ENCODE data around the gene NCAM1.

DNA sequence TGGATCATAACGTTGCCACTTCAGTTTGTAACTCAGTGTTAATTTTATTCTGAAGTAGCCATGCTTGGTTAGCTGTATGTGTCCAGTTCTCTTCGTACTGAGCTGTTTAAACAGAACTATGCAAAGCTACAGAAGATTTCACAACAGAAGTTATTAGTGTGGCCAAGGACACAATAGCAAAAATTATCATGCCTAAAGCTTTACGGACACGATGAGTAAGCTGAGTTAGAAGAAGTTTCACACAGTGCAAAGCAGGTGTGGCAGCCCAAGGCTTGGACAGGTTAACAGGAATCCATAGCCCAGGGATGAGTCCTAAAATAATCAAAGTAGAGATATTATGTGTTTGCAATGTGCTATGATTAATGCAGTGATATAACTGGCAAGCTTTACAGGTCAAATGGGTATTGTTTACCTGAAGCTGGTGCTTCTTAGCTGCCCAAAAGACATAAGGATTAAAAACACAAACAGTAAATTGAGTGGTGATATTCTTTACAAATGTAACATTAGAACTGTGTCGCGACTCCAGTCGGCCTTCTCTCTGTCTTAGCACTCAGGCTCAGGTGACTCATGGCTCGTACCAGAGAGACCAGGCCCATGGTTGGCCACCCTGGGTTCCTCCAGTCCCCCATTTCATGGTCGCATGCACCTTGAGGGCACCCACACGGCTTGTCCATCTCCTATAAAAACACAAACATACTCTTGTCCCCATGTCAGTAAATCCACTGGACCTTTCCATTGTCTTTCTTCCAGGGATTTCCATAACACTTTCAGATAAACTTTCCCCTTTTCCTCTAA, 35.5 kb upstream of the NCAM1 start:
- TF ChIP-seq EGR1 (IDR thresholded peaks at IDR 0.05), result no peak
- TF ChIP-seq YY1 (IDR thresholded peaks at IDR 0.05; ENCODE audit: low read depth), result no peak
- TF ChIP-seq TAF1 (IDR thresholded peaks at IDR 0.05; ENCODE audit: low read depth), result no peak
- no peak for TF ChIP-seq NFIC (IDR thresholded peaks at IDR 0.05)
- TF ChIP-seq, protein P1, sequence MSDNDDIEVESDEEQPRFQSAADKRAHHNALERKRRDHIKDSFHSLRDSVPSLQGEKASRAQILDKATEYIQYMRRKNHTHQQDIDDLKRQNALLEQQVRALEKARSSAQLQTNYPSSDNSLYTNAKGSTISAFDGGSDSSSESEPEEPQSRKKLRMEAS (IDR thresholded peaks at IDR 0.05), result no peak
- no peak for TF ChIP-seq EP300 (IDR thresholded peaks at IDR 0.05; ENCODE audit: borderline replicate concordance)
- TF ChIP-seq TEAD4 (IDR thresholded peaks at IDR 0.05), result no peak
- TF ChIP-seq, protein P2, sequence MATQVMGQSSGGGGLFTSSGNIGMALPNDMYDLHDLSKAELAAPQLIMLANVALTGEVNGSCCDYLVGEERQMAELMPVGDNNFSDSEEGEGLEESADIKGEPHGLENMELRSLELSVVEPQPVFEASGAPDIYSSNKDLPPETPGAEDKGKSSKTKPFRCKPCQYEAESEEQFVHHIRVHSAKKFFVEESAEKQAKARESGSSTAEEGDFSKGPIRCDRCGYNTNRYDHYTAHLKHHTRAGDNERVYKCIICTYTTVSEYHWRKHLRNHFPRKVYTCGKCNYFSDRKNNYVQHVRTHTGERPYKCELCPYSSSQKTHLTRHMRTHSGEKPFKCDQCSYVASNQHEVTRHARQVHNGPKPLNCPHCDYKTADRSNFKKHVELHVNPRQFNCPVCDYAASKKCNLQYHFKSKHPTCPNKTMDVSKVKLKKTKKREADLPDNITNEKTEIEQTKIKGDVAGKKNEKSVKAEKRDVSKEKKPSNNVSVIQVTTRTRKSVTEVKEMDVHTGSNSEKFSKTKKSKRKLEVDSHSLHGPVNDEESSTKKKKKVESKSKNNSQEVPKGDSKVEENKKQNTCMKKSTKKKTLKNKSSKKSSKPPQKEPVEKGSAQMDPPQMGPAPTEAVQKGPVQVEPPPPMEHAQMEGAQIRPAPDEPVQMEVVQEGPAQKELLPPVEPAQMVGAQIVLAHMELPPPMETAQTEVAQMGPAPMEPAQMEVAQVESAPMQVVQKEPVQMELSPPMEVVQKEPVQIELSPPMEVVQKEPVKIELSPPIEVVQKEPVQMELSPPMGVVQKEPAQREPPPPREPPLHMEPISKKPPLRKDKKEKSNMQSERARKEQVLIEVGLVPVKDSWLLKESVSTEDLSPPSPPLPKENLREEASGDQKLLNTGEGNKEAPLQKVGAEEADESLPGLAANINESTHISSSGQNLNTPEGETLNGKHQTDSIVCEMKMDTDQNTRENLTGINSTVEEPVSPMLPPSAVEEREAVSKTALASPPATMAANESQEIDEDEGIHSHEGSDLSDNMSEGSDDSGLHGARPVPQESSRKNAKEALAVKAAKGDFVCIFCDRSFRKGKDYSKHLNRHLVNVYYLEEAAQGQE (IDR thresholded peaks at IDR 0.05; ENCODE audit: low read depth), result no peak
- no peak for TF ChIP-seq FOXM1 (IDR thresholded peaks at IDR 0.05; ENCODE audit: borderline replicate concordance, low read depth)
- no peak for TF ChIP-seq TCF12 (IDR thresholded peaks at IDR 0.05; ENCODE audit: low read depth)
- no peak for TF ChIP-seq CEBPB (IDR thresholded peaks at IDR 0.05)
- TF ChIP-seq, protein P3, sequence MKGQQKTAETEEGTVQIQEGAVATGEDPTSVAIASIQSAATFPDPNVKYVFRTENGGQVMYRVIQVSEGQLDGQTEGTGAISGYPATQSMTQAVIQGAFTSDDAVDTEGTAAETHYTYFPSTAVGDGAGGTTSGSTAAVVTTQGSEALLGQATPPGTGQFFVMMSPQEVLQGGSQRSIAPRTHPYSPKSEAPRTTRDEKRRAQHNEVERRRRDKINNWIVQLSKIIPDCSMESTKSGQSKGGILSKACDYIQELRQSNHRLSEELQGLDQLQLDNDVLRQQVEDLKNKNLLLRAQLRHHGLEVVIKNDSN (IDR thresholded peaks at IDR 0.05), result no peak
- no peak for TF ChIP-seq RAD21 (IDR thresholded peaks at IDR 0.05; ENCODE audit: low read depth)
- no peak for TF ChIP-seq CREB1 (IDR thresholded peaks at IDR 0.05; ENCODE audit: low read depth)

Measured in Ishikawa (cell line).